ENCODE results near the gene C8G.

The C8G gene

DNA sequence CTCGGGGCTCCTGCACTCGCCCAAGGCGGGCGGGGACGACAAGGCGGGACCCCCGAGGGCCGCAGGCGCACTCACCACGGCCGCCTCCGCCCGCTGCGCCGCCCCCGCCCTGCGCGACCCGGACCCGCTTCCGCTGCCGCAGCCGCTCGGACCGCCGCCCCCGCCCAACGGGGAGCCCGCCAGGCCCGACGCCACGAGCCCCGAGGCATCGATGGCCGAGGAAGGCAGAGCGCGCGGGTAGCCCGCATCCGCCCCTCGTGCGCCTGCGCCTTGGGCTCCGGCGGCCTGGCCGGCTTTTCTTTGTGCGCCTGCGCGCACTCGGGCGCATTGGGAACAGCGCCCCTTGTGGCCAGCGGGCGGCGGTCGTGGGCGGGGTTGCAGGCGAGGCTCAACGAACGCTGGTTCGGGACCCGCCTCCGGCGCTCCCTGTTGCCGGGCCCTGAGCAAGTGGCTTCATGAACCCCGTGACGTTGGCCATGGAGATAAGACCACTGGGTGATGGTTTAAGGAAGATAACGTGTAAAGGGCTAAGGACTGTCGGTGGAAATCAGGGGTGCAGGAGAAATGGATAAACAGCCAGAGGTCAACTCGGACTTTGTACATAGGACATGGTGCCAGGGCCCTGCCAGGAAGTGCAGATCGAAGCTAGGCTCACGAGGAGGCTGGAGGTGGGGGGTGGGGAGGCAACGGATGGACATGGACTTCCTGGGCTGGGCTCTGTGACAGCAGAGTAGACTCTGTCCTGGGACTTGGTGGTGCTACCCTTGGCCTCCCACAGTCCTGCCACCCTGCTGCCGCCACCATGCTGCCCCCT, at the start of gene C8G, which contains the start of gene FBXW5:
Gene C8G (plus strand): TSS at position 725 of the 814 bp plus-strand sequence. CDS start 78 bp downstream, at position 803.
Gene FBXW5 (minus strand): TSS at position 220 of the 814 bp plus-strand sequence. CDS start 655 bp downstream, outside the sequence.
- H3K27ac ChIP-seq: peak within 1 kb of the TSS; percentile 74 to 98 (median 93)
- peak within 1 kb of the TSS; percentile 70 to 99 (median 88) for H3K4me3 ChIP-seq

DNA sequence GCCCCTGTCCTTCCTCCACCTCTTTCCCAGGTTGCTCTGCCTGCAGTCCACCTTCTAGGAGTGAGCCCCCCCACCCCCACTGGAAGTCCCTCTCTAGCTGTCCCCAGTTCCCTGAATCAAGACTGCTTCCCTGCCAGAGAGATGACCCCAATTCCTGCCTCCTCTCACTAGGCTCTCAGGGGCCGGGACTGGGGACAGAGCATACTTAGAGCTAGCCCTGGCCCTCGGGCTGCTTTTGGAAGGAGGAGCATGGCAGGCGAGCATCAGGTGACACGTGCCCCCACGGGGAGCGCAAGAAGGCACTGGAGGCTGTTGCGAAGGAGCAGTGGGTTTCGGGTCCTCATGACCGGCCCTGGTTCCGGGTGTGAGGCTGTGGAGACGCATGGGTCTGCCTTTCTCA, 49.0 kb upstream of the C8G start:
- H3K4me3 ChIP-seq: no peak overlapping the region
- no peak overlapping the region for H3K27ac ChIP-seq

DNA sequence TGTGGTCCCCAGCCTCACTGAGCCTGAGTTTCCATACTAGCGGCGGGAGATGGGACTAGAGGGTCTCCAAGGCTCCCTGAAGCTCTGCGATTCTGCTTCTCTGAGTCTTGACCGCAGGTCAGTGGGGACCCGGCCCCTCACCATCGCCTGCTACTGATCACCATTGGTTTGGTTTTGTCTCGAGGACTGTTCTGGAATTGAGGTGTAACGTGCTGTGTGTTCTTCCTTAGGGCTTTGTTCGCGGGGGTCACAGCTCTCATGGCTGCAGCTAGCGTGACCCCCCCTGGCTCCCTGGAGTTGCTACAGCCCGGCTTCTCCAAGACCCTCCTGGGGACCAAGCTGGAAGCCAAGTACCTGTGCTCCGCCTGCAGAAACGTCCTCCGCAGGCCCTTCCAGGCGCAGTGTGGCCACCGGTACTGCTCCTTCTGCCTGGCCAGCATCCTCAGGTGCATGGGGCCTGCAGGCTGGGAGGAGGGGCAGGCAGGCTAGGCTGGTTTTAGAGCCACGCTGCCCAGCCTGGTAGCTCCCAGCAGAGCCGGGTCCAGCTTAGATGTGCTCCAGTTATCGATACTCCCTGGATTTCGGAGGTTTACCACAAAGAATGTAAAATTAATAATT, 46.5 kb upstream of the C8G start:
- H3K4me3 ChIP-seq: no peak overlapping the region
- H3K27ac ChIP-seq: peak overlapping the region in 5 of 21 experiments; percentile 0 to 20 (median 5)

DNA sequence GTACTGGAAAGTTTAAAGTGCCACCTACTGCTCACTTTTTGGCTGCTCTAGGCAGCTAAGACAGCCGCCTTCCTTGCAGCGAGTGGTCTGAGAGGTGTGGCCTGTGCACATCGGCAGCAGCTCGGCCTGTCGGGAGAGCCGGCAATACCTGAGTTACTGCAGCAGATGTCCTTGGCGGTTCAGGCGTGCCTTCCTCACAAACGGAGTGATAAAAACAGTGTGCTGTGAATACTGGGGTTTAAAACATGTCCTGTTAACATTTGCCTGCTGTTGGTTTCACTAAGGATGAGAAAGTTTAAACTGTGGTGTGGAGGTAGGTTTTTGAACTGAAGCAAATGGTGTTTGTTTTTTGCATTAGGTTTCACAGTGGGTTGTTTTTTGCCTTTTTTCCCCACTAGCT, 45.8 kb upstream of the C8G start:
- Histone ChIP-seq H3K4me3 (no peak overlapping the region), H3K27ac (peak overlapping the region in 6 of 21 experiments; percentile 4 to 96 (median 66))

DNA sequence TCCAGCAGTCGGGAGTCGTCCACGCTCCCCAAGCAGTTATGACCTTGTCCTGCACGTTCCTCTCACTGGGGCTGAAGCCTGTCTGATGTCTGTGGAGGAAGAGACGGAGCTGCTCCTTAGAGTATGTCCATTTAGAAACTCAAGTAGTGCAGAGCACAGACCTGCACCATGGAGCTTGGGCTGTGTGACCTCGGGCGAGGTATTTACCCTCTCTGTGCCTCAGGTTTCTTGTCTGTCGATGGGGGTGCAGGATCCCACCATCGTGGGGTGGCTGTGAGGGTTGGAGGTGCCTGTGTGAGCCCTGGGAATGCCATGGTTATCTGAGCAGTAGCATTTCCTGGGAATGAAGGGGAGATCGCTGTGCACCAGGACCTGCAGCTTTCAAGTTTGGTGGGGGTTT, 44.5 kb upstream of the C8G start:
- peak overlapping the region in 18 of 21 experiments; percentile 85 to 99 (median 91) for H3K27ac ChIP-seq
- H3K4me3 ChIP-seq: no peak overlapping the region

DNA sequence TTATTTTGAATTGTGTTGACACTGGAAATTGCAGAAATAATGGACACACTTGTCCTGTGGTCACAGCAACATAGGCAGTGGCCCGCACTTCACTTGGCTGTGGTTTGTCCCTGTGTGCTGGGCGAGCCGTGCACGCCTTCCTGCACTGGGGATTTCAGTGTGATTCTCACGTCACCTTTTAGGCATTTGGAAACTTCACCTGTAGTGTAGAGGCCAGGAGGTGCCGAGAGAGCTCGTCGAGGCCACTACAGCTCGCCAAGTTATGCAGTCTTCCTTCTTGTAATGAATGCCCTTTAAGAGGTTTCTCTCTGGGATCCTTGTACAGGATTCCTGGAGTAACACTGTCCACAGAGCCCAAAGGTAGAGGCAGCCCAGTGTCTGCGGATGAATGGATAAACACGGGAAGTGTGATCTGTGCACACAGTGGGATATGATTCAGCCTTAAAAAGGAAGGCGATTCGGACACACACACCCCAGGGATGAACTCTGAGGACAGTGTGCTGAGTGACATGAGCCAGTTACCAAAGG, 44.0 kb upstream of the C8G start:
- Histone ChIP-seq H3K4me3 (no peak overlapping the region), H3K27ac (peak overlapping the region in 20 of 21 experiments; percentile 66 to 99 (median 90))

DNA sequence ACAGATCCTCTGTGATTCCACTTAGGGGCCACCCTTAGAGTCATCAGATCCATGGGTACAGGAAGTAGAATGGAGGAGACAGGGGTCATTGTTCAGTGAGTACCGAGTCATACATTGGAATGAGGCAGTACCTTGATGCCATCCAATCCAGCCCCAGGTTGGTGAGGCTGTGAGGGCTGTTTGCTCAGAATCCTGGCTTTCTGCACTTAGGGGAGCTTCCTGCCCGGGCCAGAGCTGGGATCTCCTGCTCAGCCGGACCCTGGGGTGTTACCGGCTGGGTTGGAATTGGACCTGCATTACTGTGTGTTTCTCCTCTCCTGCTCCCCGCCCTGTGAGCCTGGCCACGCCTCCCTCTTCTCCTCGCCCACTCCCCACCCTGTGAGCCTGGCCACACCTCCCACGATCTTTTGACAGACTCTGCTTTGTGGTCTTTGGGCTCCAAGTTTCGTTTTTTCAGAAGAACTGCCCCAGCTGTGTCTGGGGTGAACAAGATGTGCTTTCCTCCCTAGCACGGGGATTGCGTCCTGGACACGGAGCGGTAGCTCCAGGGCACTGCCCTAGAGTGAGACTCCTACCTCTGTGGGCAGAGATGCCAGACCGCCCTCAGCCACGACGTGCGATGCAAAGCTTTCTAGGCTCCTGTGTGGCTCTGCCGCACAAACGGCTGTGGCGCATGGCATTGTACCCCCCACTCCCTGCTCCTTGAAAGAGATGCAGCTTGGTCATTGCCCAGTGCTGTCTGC, 43.4 kb upstream of the C8G start:
- peak overlapping the region in 1 of 7 experiments; percentile 20 for H3K4me3 ChIP-seq
- H3K27ac ChIP-seq: peak overlapping the region; percentile 65 to 99 (median 90)

DNA sequence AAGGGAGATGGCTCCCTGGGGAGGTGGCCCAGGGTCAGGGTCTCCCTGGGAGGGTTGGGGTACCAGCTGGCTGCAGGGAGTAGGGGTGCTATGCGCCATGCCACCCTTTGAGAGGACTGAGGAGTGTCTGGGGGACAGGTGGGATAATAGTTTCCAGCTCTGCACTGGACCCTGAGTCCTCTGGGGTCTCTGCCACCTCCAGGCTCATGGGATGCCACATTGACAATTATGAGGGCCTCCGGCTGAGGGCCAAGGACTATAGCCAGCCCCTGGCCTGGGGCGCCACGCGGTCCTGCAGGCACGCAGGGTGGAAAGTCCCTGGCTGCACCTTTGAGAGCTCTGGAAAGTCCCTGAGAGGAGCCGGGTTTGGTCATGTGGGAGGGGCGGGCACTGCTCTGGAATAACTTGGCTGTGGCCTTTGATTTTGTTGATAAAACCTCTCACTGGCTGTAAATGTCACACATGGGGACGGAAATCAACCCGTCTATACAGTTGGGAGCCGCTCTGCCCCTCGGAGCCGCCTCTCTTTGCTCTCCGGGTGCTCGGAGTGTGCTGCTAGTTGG, 42.7 kb upstream of the C8G start:
- H3K4me3 ChIP-seq: peak overlapping the region in 1 of 7 experiments; percentile 20
- H3K27ac ChIP-seq: peak overlapping the region; percentile 65 to 99 (median 90)

DNA sequence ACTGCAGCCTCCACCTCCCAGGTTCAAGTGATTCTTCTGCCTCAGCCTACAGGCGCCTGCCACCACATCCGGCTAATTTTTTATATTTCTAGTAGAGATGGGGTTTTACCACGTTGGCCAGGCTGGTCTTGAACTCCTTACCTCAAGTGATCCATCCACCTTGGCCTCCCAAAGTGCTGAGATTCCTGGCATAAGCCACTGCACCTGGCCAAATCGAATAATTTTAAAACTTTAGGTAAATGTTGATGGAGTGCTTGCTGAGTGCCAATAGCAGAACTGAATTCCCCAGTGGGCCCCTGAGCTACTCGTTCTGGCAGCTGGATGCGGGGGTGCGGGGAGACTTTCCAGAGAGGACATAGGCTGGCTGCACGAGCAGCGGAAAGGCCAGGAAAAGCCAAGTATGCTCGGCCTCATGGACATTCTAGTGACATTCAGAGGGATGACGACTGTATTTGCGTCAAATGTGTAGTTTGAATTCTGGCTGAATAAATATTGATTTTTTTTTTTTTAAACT, 41.9 kb upstream of the C8G start:
- peak overlapping the region in 20 of 21 experiments; percentile 66 to 99 (median 90) for H3K27ac ChIP-seq
- H3K4me3 ChIP-seq: no peak overlapping the region

DNA sequence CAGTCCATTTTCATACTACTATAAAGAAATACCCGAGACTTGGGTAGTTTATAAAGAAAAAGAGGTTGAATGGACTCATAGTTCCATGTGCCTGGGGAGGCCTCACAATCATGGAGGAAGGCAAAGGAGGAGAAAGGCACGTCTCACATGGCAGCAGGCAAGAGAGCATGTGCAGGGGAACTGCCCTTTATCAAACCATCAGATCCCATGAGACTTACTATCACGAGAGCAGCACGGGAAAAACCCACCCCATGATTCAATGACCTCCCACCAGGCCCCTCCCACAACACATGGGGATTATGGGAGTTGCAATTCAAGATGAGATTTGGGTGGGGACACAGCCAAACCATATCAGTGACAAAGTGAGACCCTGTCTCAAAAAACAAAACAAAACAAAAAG, 38.8 kb upstream of the C8G start:
- H3K27ac ChIP-seq: peak overlapping the region in 3 of 21 experiments; percentile 35 to 50 (median 46)
- no peak overlapping the region for H3K4me3 ChIP-seq

DNA sequence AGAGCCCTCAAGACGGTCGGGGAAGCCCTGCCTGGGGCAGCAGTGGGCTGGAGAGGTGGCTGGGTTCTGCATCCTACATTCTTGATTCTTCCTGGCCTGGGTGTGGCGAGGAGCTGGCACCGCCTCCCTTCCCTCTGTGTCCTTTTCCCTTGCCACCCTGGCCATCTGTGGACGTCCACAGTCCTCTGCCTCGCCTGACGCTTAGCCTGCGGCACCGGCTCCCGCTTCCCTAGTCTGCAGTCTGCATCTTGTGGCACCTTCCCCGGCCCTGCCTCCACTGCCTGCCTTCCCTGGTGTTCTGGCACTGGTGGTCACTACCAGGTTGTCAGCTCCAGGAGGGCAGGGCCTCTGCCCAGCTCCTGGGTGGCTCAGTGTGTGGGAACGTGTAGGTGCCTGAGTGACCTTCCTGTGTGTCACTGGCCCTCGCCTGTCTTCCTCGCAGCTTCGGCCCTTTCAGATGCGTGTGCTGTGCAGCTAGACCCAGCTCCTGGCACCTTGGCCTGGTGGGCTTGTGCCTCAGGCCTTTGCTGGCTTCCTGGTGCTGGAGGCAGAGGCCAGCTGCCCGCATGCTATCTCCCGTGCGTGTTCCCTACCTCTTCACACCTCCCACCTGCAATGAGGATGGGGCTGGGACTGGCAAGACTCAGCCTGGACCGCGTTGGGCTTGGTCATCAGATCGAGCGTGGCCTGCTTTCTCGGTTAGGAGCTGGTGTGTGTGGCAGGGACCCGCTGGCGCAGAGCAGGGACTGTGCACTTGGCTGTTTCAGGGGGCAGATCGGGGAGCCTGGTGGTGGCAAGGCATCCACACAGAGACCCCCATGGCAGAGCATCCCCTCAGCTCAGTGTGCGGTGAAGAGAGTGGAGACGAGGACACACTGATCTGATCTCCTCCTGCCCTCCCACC, 37.8 kb upstream of the C8G start:
- H3K4me3 ChIP-seq: no peak overlapping the region
- peak overlapping the region in 4 of 21 experiments; percentile 27 to 50 (median 33) for H3K27ac ChIP-seq

DNA sequence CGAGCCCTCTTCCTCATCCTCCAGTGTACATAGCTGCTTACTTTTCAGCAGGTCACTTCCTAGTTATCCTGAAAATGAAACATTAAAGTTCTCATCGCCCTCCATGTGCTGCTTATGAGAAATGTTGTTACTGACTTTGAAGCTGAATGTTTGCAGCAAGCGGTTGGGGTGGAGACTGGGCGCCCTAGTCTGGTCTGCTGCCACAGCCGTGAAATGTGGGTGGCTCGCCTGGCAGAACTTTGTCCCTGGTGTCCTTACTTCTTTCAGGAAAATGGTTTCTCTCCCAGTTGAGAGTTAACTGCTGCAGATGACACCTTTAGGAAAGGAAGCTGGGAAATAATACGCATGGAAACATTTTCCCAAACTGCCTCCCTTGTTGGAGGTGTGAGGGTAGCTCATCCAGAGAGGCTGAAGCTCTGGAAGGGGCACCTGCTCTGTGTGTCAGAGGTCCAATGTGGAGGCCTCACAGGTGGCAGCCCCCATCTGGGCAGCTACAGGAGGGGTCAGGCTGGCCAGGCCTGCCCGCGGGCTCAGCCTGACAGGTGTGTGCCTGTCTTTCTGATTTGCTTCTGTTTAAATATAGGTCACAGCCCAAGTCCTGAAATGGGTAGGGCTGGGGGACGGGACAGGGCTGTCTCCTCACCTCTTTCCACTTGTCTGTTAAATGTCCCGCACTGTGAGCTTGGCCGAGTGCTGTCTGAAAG, 34.7 kb upstream of the C8G start:
- Histone ChIP-seq H3K27ac (peak overlapping the region in 1 of 21 experiments; percentile 2), H3K4me3 (no peak overlapping the region)

DNA sequence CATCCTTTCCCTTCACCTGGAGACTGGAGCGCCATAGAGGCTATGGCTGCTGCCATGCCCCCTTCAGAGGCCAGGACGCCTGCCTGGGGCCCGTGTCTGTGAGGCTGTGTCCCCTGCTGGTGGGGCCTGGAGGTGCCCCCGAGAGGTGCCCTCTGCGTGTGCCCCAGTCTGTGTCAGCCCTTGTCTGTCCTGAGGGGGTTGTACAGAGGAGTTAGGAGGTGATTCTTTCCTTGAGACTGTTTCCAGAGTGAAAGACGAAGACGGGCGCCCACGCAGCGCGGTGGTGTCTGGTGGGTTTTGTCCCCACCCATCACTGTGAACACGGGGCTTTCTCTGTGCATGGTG, 34.2 kb upstream of the C8G start:
- H3K4me3 ChIP-seq: no peak overlapping the region
- H3K27ac ChIP-seq: peak overlapping the region in 1 of 21 experiments; percentile 2

DNA sequence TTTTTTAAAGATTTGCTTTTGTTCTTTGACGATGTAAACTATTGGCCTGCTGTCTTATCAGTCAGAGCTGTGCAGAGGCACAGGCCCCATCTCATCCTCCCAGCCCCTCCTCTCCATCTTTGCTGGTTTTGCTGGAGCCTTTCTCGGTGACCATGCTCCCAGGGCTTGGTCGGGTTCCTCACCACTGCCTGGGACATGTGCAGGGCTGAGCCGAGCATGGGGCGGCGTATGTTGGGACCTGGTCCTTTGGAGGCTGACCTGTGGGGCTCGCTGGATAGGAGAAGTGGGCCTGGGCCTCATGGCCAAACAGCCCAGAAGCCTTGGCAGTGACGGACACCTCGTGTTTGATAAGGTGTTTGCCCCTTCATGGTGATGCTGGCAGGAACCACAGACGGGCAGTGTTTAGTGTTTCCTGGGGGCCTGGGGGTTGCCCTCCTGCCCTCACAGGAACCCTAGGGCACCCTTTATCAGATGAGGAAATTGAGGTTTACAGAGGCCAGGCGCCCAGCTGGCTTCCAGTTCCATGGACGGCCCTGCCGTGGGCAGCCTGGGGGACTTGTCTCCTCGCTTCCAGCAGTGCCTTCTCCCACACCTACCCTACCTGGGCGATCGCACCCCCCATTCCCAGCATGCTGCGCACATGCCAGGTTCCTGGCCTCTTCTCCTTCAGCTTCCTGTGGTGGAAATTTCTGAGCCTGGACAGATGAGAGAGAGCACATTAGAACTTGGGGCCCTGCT, 31.2 kb upstream of the C8G start:
- H3K27ac ChIP-seq: no peak overlapping the region
- H3K4me3 ChIP-seq: no peak overlapping the region

DNA sequence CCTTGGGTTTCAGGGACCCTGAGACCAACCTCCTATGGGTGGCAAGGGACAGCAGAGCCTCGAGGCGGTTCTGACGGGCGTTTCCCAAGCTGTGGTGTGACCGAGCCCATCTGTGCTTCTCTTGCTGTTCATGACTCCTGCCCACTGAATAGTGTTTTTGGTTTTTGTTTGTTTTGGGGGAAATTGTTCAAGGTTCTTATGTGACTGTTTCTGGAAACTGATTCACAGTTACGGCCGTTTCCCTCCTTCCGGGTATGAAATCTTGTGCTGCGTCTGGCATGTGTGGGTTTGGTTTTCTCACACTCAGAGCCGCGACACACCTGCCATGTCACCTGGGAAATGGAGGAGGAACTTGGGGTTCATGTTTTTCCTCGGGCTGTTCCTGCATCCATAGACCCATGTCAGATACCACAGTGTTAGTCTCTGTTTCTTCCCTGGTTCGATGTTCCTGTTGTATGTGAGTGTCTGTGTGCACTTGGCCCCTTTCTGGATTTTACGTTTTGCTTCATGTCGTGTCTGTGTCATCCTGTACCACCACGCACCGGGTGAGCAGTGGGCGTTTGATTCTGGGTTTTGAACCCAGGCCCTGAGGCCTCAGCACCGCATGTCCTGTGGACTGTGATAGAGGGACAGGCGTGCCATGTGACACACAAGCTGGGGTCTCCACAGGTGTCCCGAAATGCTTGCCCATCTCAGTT, 29.3 kb upstream of the C8G start:
- H3K27ac ChIP-seq: no peak overlapping the region

DNA sequence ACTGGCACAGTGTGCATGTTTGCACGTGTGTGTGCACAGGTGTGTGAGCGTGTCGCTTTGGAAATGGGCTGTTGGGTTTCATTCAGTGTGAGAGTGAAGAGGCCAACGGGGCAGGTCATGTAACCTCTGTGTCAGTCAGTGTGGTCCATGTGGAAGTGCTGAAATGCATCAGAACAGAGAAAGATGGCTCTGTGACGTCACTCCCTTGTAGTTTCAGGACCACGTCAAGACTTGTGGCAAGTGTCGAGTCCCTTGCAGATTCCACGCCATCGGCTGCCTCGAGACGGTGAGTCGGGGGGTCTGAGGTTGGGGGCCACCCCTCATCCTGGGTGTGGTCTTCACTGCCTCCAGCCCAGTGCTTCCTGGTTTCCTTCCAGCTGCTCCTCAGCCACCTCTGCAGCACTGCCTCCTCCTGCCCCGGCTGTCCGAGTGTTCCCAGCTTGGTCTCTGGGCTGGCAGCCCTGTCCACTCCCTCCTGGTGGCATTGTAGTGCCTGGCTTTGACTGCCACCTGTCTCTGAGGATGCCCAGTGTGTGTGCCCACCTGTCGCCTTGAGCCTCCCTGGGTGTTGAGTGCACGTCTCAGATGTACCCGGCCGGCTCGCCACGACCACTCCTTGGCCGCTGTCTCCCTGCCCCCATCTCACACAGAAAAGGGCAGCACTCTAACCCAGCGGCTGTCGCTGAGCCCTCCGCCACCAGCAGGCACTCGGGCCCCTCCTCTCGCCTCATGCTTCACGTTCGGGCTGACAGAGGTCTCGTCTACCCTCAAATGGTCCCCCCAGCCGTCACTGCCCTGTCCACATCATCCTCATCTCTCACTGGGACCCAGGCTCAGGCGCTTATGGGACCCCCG, 28.5 kb upstream of the C8G start:
- H3K4me3 ChIP-seq: no peak overlapping the region

More for the DNA sequence above, 29.3 kb upstream of the C8G start:
- H3K4me3 ChIP-seq: no peak overlapping the region

More for the DNA sequence above, 28.5 kb upstream of the C8G start:
- H3K27ac ChIP-seq: no peak overlapping the region
